HL-60 (cell line): ENCODE results near the gene SMIM14.

Experiments used
- DNase-seq, 2 experiments: peaks; one replicate each; pipeline ENCODE4 v3.0.0-alpha.2; 2010 to 2020; ENCODE audit warnings: low read depth in 1 of 2, low spot score in 1 of 2
- H3K27ac ChIP-seq: fragments of 250-450 bp; sonication (Bioruptor Pico); replicated peaks from 2 replicates; pipeline ENCODE4 v1.5.1; 2020; ENCODE audit warnings: mild to moderate bottlenecking, moderate library complexity
- H3K27me3 ChIP-seq: fragments of 250-450 bp; sonication (Bioruptor Pico); 2 replicates; pipeline ENCODE4 v1.5.1; 2021; ENCODE audit warnings: mild to moderate bottlenecking, moderate library complexity; ENCODE audit not compliant: insufficient read depth, poor library complexity, severe bottlenecking
- H3K4me3 ChIP-seq: replicated peaks from 2 replicates; pipeline ENCODE4 v1.5.1; 2011; ENCODE audit warnings: mild to moderate bottlenecking, control low read depth, low read length; ENCODE audit not compliant: insufficient read depth
- CTCF ChIP-seq: IDR thresholded peaks from one replicate; pipeline ENCODE4 v1.5.1; 2011; ENCODE audit warnings: low read length, control low read depth, inconsistent platforms; ENCODE audit not compliant: insufficient read depth
- GABPA ChIP-seq: IDR thresholded peaks from 2 replicates; pipeline ENCODE4 v1.6.1; 2012; ENCODE audit warnings: low read depth
- POLR2AphosphoS5 ChIP-seq: IDR thresholded peaks from 2 replicates; pipeline ENCODE4 v1.6.1; 2012; ENCODE audit warnings: low read depth
- SPI1 ChIP-seq: IDR thresholded peaks from 2 replicates; pipeline ENCODE4 v1.6.1; 2012; ENCODE audit warnings: low read depth, mild to moderate bottlenecking, borderline replicate concordance
- TF ChIP-seq, protein P1 (sequence below): IDR thresholded peaks from 2 replicates; pipeline ENCODE4 v1.6.1; 2012; ENCODE audit warnings: low read depth; ENCODE audit not compliant: insufficient replicate concordance

SMIM14 gene

DNA sequence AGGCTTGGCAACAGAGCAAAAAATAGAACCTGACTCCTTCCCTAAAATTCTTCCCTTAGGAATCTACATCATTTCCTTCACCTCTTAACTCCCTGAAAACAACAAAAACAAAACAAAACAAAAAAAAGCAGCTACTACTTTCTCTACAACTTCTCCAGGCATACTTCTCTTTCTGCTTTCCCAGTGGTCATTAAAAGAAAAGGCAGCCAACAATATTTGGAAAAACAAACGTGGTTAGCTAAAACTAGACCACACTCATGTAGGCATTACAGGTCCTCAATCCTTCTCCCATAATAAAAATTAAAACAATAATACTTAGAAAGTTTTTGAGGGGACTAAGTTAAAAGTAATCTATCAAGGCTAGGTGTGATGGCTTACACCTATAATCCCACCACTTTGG lies 29.0 kb upstream of the SMIM14 start:
- Histone ChIP-seq H3K4me3 (no peak overlapping the region), H3K27me3 (no peaks in the 10 kb centered on the region), H3K27ac (no peak overlapping the region)
- TF ChIP-seq CTCF (no peak), SPI1 (no peak), GABPA (no peak), POLR2AphosphoS5 (no peak)
- TF ChIP-seq, protein P1, sequence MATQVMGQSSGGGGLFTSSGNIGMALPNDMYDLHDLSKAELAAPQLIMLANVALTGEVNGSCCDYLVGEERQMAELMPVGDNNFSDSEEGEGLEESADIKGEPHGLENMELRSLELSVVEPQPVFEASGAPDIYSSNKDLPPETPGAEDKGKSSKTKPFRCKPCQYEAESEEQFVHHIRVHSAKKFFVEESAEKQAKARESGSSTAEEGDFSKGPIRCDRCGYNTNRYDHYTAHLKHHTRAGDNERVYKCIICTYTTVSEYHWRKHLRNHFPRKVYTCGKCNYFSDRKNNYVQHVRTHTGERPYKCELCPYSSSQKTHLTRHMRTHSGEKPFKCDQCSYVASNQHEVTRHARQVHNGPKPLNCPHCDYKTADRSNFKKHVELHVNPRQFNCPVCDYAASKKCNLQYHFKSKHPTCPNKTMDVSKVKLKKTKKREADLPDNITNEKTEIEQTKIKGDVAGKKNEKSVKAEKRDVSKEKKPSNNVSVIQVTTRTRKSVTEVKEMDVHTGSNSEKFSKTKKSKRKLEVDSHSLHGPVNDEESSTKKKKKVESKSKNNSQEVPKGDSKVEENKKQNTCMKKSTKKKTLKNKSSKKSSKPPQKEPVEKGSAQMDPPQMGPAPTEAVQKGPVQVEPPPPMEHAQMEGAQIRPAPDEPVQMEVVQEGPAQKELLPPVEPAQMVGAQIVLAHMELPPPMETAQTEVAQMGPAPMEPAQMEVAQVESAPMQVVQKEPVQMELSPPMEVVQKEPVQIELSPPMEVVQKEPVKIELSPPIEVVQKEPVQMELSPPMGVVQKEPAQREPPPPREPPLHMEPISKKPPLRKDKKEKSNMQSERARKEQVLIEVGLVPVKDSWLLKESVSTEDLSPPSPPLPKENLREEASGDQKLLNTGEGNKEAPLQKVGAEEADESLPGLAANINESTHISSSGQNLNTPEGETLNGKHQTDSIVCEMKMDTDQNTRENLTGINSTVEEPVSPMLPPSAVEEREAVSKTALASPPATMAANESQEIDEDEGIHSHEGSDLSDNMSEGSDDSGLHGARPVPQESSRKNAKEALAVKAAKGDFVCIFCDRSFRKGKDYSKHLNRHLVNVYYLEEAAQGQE: no peak
- no peak for DNase-seq

GRCh38 chr4:39664828-39665731 lies 26.4 kb upstream of the SMIM14 start:
- Histone ChIP-seq H3K27me3 (no peaks in the 10 kb centered on the region), H3K4me3 (no peak overlapping the region), H3K27ac (no peak overlapping the region)
- no peak for DNase-seq
- TF ChIP-seq GABPA (no peak), POLR2AphosphoS5 (no peak), CTCF (no peak), SPI1 (no peak)
- TF ChIP-seq, protein P1: no peak

DNA sequence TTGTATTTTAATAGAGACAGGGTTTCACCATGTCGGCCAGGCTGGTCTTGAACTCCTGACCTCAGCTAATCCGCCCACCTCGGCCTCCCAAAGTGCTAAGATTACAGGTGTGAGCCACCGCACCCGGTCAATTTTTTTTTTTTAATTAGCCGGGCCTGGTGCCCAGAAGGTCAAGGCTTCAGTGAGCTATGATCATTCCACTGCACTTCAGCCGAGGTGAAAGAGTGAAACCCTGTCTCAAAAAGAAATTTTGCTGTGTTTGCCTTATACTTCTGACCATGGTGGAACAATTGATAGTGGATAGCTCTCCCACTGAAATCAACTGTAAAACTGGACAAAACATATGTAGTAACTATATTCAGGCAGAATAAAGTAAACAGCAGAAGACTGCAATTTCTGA lies 24.0 kb upstream of the SMIM14 start:
- Histone ChIP-seq H3K4me3 (no peak overlapping the region), H3K27me3 (no peaks in the 10 kb centered on the region), H3K27ac (no peak overlapping the region)
- DNase-seq: no peak
- TF ChIP-seq CTCF: no peak
- TF ChIP-seq, protein P1: no peak
- TF ChIP-seq GABPA: no peak
- no peak for TF ChIP-seq POLR2AphosphoS5
- no peak for TF ChIP-seq SPI1
